ENCODE results near the gene FIBCD1.

DNA sequence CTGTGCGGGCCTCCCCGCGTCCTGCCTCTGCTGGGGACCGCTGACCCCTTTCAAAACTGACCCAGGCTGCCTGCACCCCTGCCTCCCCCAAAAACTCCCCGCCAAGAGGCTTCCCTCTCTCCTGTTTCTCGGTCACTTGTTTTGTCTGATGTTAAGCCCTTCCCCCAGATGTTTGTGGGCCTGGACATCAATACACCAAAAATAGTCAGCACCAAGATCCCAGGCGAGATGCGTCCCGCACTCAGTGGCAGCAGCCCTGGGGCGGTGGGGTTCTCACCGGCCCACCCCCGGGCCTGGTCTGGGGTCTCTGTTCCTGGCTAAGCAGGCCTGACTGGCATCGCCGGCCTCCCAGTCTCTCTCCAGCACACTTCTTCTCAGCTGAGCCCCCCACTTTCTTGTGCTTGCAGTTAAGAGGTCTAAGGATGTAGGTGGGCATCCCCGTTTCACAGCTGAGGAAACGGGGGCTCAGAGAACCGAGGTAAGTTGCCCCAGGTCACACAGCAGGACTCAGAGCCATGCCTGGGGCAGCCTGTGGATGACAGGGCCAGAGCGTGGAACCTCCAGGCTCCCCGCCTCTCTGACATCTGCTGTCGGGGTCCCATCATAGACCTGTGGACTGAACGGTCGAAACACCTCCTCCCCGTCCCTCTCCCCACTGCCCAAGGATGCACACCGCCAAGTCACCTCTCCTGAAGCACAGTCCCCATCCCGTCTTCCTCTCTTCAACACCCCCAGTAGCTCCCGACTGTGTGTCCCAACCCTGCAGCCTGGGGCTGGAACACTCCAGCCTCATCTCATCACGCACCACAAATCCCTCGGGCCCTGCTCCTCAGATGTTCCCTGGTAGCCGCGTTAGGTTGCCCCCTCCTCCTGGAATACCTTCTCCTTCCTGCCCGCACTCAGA, 16.8 kb downstream of the FIBCD1 start:
- TF ChIP-seq, protein P1, sequence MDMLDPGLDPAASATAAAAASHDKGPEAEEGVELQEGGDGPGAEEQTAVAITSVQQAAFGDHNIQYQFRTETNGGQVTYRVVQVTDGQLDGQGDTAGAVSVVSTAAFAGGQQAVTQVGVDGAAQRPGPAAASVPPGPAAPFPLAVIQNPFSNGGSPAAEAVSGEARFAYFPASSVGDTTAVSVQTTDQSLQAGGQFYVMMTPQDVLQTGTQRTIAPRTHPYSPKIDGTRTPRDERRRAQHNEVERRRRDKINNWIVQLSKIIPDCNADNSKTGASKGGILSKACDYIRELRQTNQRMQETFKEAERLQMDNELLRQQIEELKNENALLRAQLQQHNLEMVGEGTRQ (IDR thresholded peaks at IDR 0.05; ENCODE audit: borderline replicate concordance, low read depth, low read length) = no peak
- TF ChIP-seq, protein P2, sequence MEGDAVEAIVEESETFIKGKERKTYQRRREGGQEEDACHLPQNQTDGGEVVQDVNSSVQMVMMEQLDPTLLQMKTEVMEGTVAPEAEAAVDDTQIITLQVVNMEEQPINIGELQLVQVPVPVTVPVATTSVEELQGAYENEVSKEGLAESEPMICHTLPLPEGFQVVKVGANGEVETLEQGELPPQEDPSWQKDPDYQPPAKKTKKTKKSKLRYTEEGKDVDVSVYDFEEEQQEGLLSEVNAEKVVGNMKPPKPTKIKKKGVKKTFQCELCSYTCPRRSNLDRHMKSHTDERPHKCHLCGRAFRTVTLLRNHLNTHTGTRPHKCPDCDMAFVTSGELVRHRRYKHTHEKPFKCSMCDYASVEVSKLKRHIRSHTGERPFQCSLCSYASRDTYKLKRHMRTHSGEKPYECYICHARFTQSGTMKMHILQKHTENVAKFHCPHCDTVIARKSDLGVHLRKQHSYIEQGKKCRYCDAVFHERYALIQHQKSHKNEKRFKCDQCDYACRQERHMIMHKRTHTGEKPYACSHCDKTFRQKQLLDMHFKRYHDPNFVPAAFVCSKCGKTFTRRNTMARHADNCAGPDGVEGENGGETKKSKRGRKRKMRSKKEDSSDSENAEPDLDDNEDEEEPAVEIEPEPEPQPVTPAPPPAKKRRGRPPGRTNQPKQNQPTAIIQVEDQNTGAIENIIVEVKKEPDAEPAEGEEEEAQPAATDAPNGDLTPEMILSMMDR (IDR thresholded peaks at IDR 0.05) = no peak
- TF ChIP-seq TCF12 (IDR thresholded peaks at IDR 0.05) = no peak
- TF ChIP-seq EP300 (IDR thresholded peaks at IDR 0.05; ENCODE audit: borderline replicate concordance in 1 of 2, low read depth in 1 of 2, low read length in 1 of 2) = no peak
- no peak for TF ChIP-seq RCOR1 (IDR thresholded peaks at IDR 0.05; ENCODE audit: low read length)
- TF ChIP-seq MAX (IDR thresholded peaks at IDR 0.05; ENCODE audit: low read depth) = no peak
- no peak for TF ChIP-seq YY1 (IDR thresholded peaks at IDR 0.05; ENCODE audit: low read depth)
- TF ChIP-seq MEF2A (IDR thresholded peaks at IDR 0.05; ENCODE audit: borderline replicate concordance, low read depth) = no peak
- TF ChIP-seq POLR2AphosphoS5 (IDR thresholded peaks at IDR 0.05; ENCODE audit: low read depth, low read length) = no peak
- no peak for TF ChIP-seq GATA2 (CRISPR knock-in tag; IDR thresholded peaks at IDR 0.05)
